Nephron (organoid): ENCODE results near the gene ITGB1.

Source experiments
- H3K27ac Mint-ChIP-seq, 3 experiments: 2 replicates each; pipeline ENCODE4 v1.8.0; 2020; ENCODE audit warnings: mixed read lengths in 3 of 3, mild to moderate bottlenecking in 2 of 3, moderate library complexity in 1 of 3
- H3K27me3 Mint-ChIP-seq: 2 replicates; pipeline ENCODE4 v1.8.0; 2021; ENCODE audit warnings: low read depth, mild to moderate bottlenecking, moderate library complexity, mixed read lengths
- H3K36me3 Mint-ChIP-seq: 2 replicates; pipeline ENCODE4 v1.8.0; 2020; ENCODE audit warnings: low read depth, mixed read lengths
- H3K4me1 Mint-ChIP-seq: 2 replicates; pipeline ENCODE4 v1.8.0; 2020; ENCODE audit warnings: mixed read lengths
- H3K4me3 Mint-ChIP-seq, 3 experiments: 2 replicates each; pipeline ENCODE4 v1.8.0; 2020; ENCODE audit warnings: mild to moderate bottlenecking in 3 of 3, mixed read lengths in 3 of 3, moderate library complexity in 2 of 3
- H3K9me3 Mint-ChIP-seq: 2 replicates; pipeline ENCODE4 v1.8.0; 2020; ENCODE audit warnings: mixed read lengths
- TF ChIP-seq, protein P1 (sequence below), 3 experiments: fragments of 200-600 bp; sonication (generic); IDR thresholded peaks; one replicate each; pipeline ENCODE4 v1.5.0; 2021; ENCODE audit warnings: antibody characterized with exemption in 3 of 3; ENCODE audit not compliant: unreplicated experiment in 3 of 3

Gene ITGB1

DNA sequence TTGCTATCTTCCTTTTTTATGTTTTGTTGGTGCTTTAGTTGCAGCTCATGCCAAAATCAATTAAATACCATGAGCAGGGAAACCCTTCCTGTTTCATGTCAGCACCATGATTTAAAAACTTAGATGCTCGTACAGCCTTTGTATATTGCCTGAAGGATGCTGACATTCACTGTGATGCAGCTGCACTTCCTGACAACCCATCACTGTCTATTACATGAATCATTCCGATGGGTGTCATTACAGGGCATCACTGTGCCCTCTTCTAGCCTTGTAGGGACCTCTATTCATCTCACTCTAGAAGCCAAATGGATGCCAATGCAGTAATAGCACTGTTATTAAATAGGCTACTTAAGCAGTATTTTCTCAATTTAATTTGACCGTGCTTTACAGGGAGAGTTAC is 18.3 kb upstream of the ITGB1 start:
- TF ChIP-seq, protein P1, sequence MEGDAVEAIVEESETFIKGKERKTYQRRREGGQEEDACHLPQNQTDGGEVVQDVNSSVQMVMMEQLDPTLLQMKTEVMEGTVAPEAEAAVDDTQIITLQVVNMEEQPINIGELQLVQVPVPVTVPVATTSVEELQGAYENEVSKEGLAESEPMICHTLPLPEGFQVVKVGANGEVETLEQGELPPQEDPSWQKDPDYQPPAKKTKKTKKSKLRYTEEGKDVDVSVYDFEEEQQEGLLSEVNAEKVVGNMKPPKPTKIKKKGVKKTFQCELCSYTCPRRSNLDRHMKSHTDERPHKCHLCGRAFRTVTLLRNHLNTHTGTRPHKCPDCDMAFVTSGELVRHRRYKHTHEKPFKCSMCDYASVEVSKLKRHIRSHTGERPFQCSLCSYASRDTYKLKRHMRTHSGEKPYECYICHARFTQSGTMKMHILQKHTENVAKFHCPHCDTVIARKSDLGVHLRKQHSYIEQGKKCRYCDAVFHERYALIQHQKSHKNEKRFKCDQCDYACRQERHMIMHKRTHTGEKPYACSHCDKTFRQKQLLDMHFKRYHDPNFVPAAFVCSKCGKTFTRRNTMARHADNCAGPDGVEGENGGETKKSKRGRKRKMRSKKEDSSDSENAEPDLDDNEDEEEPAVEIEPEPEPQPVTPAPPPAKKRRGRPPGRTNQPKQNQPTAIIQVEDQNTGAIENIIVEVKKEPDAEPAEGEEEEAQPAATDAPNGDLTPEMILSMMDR (IDR thresholded peaks at IDR 0.05; ENCODE audit: unreplicated experiment in 3 of 3), result no peak
- Mint-ChIP-seq H3K27me3 (no peaks in the 10 kb centered on the region), H3K27ac (no peak overlapping the region), H3K36me3 (no peaks in the 10 kb centered on the region), H3K4me1 (peaks cover 22% of the 10 kb centered on the region), H3K9me3 (no peaks in the 10 kb centered on the region), H3K4me3 (no peak overlapping the region)

DNA sequence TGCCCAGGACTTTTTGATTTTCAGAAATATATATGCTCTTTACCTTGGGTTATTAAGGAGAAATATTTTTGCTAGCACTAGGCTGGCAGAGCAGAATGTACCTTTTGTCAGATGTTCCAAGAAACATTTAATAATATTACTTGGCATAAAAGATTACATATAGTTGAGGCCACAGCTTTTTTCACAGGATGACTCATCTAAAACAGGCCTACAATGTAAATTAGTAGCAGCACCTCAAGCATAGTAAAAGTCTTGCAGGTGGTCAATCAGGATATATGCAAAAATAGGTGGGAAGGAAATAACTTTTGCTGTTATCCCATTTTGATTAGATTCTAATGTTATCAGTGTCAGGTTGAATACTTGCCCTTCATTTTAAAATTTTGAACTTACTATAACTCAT is 14.9 kb upstream of the ITGB1 start:
- Mint-ChIP-seq H3K4me3 (no peak overlapping the region), H3K9me3 (no peaks in the 10 kb centered on the region), H3K4me1 (peaks cover 10% of the 10 kb centered on the region), H3K36me3 (no peaks in the 10 kb centered on the region), H3K27me3 (no peaks in the 10 kb centered on the region), H3K27ac (no peak overlapping the region)
- TF ChIP-seq, protein P1 (IDR thresholded peaks at IDR 0.05; ENCODE audit: unreplicated experiment in 3 of 3), result no peak

DNA sequence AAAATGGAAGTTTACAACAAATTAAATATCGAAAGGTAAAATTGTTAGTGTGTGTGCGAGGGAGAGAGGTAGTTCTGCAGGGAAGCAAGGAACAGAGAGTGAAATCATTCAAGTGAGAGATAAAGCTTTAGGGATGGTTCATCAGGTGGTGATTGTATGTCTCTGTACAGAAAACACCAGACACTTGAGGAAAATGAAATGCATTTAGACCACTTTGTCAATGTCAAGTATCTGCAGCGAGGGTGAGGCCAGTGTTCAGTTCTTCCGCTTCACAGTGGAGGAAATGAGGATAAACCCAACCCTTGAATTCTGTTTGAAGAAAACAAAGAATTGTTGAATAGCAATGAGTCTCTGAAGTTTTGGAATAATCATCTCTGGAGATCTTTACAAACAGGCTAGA is 14.4 kb upstream of the ITGB1 start:
- peaks cover 10% of the 10 kb centered on the region for H3K4me1 Mint-ChIP-seq
- H3K9me3 Mint-ChIP-seq, result no peaks in the 10 kb centered on the region
- no peaks in the 10 kb centered on the region for H3K36me3 Mint-ChIP-seq
- H3K4me3 Mint-ChIP-seq, result no peak overlapping the region
- no peak overlapping the region for H3K27ac Mint-ChIP-seq
- H3K27me3 Mint-ChIP-seq, result no peaks in the 10 kb centered on the region
- TF ChIP-seq, protein P1 (IDR thresholded peaks at IDR 0.05; ENCODE audit: unreplicated experiment in 3 of 3), result no peak

DNA sequence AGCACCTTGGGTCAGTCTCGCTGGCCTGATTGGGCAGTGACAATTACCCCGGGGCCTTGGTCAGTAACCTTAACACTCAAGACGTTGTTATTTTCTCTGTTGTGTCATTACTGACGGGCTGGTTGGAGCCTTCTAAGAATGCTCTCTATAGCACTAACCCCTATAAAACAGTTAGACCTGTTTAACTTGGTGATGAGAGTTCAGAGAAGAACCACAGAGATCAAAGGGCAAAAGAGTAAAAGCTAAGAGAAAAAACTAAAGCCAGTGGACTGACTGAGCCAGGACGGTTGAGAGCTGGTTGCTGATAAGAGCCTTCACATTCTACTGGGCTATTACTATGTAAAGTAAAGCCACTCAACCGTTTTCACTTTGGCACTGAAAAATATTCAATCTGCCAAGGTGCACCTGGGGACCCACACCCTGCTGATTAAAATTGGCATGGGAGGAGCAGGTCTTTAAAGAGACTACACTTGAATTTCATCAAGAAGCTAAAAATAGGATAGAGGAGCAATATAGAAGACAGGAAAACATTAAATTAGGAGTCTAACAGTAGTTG is 13.6 kb upstream of the ITGB1 start:
- Mint-ChIP-seq H3K9me3 (no peaks in the 10 kb centered on the region), H3K4me3 (no peak overlapping the region), H3K4me1 (peaks cover 10% of the 10 kb centered on the region), H3K27ac (peak overlapping the region in 2 of 3 experiments; percentile 11 to 32), H3K27me3 (no peaks in the 10 kb centered on the region), H3K36me3 (no peaks in the 10 kb centered on the region)
- TF ChIP-seq, protein P1 (IDR thresholded peaks at IDR 0.05; ENCODE audit: unreplicated experiment in 3 of 3), result no peak

DNA sequence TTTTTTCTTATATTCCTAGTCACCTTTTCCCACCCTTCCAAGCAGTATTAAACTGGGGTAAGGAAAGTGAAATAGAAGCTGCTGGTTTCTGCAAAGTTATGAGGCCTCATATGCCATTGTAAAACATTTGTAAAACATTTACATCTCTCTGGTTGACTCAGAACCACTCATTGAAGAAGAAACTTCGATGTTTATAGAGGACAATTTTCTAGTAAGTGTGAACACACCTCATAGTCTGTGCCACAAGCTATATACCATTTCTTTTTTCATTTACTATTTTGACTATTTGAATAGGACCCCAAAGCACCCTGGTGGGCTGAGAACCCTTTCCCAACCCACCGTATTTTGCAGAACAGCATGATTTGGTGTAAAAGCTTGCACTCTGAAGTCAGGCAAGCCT is 12.9 kb upstream of the ITGB1 start:
- H3K27me3 Mint-ChIP-seq, result no peaks in the 10 kb centered on the region
- H3K4me3 Mint-ChIP-seq, result no peak overlapping the region
- TF ChIP-seq, protein P1 (IDR thresholded peaks at IDR 0.05; ENCODE audit: unreplicated experiment in 3 of 3), result no peak
- H3K4me1 Mint-ChIP-seq, result peaks cover 10% of the 10 kb centered on the region
- H3K27ac Mint-ChIP-seq, result no peak overlapping the region
- H3K9me3 Mint-ChIP-seq, result peaks cover 3% of the 10 kb centered on the region
- no peaks in the 10 kb centered on the region for H3K36me3 Mint-ChIP-seq

DNA sequence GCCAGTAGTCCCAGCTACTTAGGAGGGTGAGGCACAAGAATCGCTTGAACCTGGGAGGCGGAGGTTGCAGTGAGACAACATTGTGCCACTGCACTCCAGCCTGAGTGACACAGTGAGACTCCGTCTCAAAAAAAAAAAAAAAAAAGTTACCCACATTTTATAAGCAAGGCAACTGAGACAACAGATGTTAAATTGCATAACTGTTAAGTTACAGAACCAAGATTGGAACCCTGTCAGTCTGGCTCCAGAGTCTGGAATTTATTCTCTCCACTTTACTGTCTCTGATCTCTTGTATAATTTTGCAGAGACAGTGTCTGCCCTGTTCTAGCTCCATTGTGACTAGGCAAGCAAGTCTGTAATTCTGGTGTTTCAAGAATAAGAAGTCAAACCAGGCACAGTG is 6.2 kb upstream of the ITGB1 start:
- peaks cover 3% of the 10 kb centered on the region for H3K9me3 Mint-ChIP-seq
- H3K4me3 Mint-ChIP-seq, result no peak overlapping the region
- no peaks in the 10 kb centered on the region for H3K36me3 Mint-ChIP-seq
- no peaks in the 10 kb centered on the region for H3K27me3 Mint-ChIP-seq
- peaks cover 28% of the 10 kb centered on the region for H3K4me1 Mint-ChIP-seq
- H3K27ac Mint-ChIP-seq, result no peak overlapping the region
- TF ChIP-seq, protein P1 (IDR thresholded peaks at IDR 0.05; ENCODE audit: unreplicated experiment in 3 of 3), result no peak
